Skeletal muscle tissue (tissue), 4 donors: ENCODE measurements around the gene MYLK2. TPM values are rescaled to one million over a fixed set of nuclear protein-coding genes. Genes with fewer than 3 reads are reported as not detected.
A peak's percentile ranks its signal among the peaks of the same experiment; 100 is the strongest.

ENCODE experiments used
- H3K27ac ChIP-seq: one replicate; pipeline ENCODE4 v1.7.0; 2013; ENCODE audit warnings: mild to moderate bottlenecking, low read depth, low read length, inconsistent platforms
- H3K27me3 ChIP-seq, 3 donors: one replicate each; pipeline ENCODE4 v1.7.0; 2013; ENCODE audit warnings: low read length in 3 of 3; ENCODE audit not compliant: control insufficient read depth in 3 of 3, insufficient read depth in 3 of 3
- H3K36me3 ChIP-seq, 3 donors: one replicate each; pipeline ENCODE4 v1.7.0; 2013; ENCODE audit warnings: low read length in 3 of 3; ENCODE audit not compliant: control insufficient read depth in 3 of 3, insufficient read depth in 3 of 3
- H3K4me1 ChIP-seq, 3 donors: one replicate each; pipeline ENCODE4 v1.7.0; 2013; ENCODE audit warnings: low read length in 3 of 3, mild to moderate bottlenecking in 3 of 3; ENCODE audit not compliant: control insufficient read depth in 3 of 3, insufficient read depth in 3 of 3
- H3K4me3 ChIP-seq, 3 donors: one replicate each; pipeline ENCODE4 v1.7.0; 2013; ENCODE audit warnings: low read length in 3 of 3
- H3K9ac ChIP-seq, 3 donors: one replicate each; pipeline ENCODE4 v1.7.0; 2013; ENCODE audit warnings: low read length in 3 of 3, mild to moderate bottlenecking in 3 of 3, moderate library complexity in 2 of 3, low read depth in 1 of 3
- H3K9me3 ChIP-seq, 3 donors: one replicate each; pipeline ENCODE4 v1.7.0; 2013; ENCODE audit warnings: low read length in 3 of 3; ENCODE audit not compliant: control insufficient read depth in 3 of 3
- total RNA-seq: library from RNA; depleted of rRNA; stranded (reverse); fragments of >200 nt; gene quantifications from one replicate; pipeline ENCODE4 v1.2.3, GENCODE V29; 2014
- donor health status: Osteomylitis.

Gene MYLK2
- total RNA-seq, 1 donor from 2014 or later = 21.9 TPM

DNA sequence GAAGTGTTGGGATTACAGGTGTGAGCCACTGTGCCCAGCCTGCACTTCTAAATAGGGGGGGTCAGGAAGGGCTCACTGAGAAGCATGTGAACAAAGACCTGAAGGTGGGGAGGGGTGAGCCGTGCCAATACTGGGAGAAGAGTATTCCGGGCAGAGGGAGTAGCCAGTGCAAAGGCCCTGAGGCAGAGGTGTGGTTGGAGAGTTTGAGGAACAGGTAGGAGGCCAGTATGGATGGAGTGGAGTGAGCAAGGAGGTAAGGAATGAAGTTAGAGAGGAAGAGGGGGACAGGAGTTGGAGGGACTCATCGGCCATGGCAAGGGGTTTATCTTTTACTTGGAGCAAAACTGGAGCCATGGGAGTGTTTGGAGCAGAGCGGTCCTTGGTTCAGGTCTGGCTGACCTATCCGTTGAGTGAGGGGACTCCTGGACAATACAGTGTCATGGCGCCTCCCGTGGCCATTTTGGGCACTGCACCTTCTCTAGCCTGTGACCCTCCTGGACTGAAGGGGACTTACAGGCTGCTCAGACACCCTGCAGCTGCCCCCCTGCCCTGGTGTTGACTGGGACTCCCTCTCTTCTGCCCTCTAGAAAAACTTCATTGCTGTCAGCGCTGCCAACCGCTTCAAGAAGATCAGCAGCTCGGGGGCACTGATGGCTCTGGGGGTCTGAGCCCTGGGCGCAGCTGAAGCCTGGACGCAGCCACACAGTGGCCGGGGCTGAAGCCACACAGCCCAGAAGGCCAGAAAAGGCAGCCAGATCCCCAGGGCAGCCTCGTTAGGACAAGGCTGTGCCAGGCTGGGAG is 14.2 kb downstream of the MYLK2 start:
- H3K27me3 ChIP-seq = no peaks in the 10 kb centered on the region
- H3K4me1 ChIP-seq = peaks cover 49 to 73% (median 51%) of the 10 kb centered on the region in 3 donors
- H3K27ac ChIP-seq = no peak overlapping the region
- H3K9ac ChIP-seq = peak overlapping the region in 1 of 3 donors; percentile 60
- no peaks in the 10 kb centered on the region for H3K9me3 ChIP-seq
- H3K4me3 ChIP-seq = no peak overlapping the region
- H3K36me3 ChIP-seq = peaks cover 45 to 61% (median 61%) of the 10 kb centered on the region in 3 donors

DNA sequence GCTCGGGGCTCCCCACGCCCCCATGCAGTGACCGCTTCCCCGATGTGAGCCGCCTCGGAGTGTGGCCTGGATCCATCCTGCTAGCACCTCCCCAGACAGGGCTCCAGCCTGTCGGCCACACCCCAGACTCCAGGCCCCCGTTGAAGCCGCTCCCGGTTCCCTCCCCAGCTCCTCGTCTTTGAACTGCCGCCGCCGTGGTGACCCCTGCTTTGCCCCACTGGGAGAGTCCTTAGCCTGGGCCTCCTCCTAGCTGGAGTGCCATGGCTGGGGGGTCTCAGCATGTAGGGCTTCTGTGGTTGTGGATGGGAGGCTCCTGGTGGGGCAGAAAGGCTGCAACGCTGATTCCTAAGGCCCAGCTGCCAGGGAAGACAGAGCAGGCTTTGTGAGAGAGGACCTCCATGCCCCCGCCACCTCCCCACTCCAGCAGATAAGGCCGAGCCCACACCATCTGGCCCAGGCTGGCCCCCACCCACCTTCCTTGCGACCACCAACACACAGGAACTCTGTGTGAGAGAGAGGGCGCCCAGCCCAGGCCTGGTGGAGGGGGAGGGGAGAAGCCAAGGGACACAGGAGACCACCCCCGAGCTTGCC is 14.9 kb downstream of the MYLK2 start:
- Histone ChIP-seq H3K4me3 (no peak overlapping the region), H3K27ac (no peak overlapping the region), H3K9ac (peak overlapping the region in 1 of 3 donors; percentile 60), H3K36me3 (peaks cover 38 to 55% (median 54%) of the 10 kb centered on the region in 3 donors), H3K27me3 (no peaks in the 10 kb centered on the region), H3K4me1 (peaks cover 44 to 71% (median 51%) of the 10 kb centered on the region in 3 donors), H3K9me3 (no peaks in the 10 kb centered on the region)

DNA sequence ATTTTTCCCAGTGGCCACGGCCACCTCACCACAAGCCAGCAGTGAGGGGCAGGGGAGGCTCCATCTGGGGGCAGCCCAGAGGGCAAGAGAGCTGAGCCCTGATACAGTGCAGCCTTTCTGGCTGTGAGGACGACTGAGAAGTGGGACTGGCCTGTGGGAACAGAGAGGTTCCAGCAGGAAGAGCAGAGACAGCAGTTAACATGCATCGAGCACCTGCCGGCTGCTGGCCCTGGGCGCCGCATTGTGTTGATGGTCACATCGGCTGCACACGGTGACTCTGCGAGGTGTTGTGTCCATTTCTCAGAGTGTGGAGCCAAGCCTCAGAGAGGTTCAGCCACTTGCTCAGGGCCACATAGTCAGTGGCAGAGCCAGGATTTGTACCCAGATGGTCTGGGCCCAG is 16.4 kb downstream of the MYLK2 start:
- Histone ChIP-seq H3K4me1 (peaks cover 38 to 66% (median 55%) of the 10 kb centered on the region in 3 donors), H3K9ac (peak overlapping the region; percentile 7 to 74 (median 49)), H3K36me3 (peaks cover 28 to 42% (median 39%) of the 10 kb centered on the region in 3 donors), H3K27ac (peak overlapping the region; percentile 16), H3K9me3 (no peaks in the 10 kb centered on the region), H3K4me3 (peak overlapping the region in 1 of 3 donors; percentile 6), H3K27me3 (no peaks in the 10 kb centered on the region)

DNA sequence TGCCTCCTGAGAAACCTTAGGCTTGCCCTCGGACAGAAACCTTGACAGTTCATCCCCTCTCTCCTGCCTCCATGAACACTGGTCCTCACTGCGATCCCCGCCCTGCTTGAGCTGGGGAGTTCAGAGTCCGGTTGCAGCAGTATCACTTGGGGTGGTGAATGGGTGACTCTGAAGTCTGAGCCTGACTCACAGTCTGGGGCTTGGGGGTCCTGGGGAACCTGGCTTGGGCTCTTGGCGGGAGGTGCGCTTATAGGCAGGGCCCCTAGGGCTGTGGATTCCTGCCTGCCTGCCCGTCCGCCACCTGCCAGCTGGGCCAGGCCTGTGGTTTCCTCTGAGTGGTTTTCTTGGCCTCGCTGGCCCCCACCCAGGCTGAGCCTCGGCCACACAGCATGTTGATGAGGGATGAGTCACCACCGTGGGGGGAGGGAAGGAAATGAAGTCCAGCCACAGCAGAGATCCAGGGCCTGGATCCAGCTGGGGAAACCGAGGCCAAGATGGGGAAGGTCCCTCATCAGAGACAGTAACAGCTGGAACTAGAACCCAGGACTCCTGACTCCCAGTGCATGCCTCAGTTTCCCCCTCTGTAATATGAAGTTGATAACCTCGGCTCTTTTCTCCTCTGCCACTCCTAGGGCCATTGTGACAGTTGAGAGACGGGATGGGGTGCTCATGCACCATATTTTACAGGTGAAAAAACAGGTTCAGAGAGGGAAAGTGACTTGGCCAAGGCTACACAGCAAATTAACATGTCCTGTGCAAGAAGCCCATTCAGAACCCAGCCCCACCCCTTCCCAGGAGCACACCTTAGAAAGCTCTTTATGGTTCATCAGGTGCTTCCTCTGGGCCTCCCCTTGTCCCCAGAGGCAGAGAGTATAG is 17.1 kb downstream of the MYLK2 start:
- H3K27ac ChIP-seq = peak overlapping the region; percentile 20
- H3K4me1 ChIP-seq = peaks cover 38 to 63% (median 60%) of the 10 kb centered on the region in 3 donors
- H3K36me3 ChIP-seq = peaks cover 24 to 37% (median 35%) of the 10 kb centered on the region in 3 donors
- H3K9me3 ChIP-seq = no peaks in the 10 kb centered on the region
- H3K4me3 ChIP-seq = peak overlapping the region in 1 of 3 donors; percentile 6
- H3K9ac ChIP-seq = peak overlapping the region; percentile 7 to 74 (median 49)
- H3K27me3 ChIP-seq = no peaks in the 10 kb centered on the region

DNA sequence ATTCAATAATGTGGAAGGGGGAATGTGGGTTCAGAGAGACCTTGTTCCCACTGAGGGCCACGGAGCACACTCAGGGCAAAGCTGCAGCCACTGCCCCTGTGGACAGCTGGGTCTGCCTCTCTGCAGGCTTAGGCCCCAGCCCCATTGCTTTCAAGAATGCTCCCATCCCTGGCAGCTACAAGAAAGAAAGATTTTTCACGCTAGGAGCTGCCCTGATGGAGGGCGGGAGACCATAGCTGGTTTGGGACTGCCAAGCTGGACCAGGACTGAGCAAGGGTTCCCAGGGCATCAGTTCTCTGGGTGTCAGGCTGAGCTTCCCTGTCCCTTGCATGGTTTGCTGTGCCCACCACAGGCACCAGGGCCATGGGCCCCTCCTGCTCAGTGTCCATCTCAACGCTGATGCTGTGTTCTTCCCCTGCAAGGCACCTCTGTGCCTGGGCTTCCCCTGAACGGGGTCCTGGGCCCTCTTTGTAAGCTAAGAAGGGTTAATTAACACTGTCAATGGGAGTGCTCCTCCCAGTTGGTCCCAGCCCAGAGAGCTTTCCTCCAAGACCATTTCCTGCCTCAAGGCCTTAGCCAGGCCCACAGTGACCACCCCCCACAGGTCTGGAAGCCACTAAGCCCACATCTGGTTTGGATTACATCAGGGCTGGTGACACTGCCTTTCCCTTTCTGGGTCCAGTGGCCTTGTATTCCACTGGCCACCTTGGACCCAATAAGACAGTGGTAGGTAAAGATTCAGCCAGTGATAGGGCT is 17.9 kb downstream of the MYLK2 start:
- H3K9me3 ChIP-seq = no peaks in the 10 kb centered on the region
- peaks cover 42 to 64% (median 60%) of the 10 kb centered on the region in 3 donors for H3K4me1 ChIP-seq
- H3K9ac ChIP-seq = no peak overlapping the region
- no peaks in the 10 kb centered on the region for H3K27me3 ChIP-seq
- H3K36me3 ChIP-seq = peaks cover 16 to 28% (median 27%) of the 10 kb centered on the region in 3 donors
- peak overlapping the region; percentile 48 for H3K27ac ChIP-seq
- H3K4me3 ChIP-seq = no peak overlapping the region

DNA sequence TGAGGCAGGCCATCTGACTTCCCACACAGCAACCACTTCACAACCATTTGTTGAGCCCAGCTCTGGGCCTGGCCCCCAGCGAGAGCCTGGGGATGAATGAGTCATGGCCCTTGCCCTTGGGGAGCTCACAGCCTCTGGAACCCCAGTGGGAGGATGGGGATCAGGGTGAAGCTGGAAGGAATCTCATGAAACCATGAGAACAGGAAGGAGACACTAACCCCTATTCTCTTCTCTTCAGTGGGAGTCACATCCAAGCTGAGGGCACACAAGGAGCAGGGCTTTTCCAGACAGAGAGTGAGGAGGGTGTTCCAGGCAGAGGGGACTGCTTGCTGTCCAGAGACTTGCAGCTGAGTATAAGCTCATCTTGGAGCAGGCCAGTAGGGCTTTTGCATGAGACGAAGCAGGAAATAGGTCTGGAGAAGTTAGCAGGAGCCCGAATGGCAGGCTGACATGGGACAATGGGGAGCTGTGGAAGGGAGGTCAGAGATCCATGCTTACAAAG is 18.8 kb downstream of the MYLK2 start:
- H3K27ac ChIP-seq = peak overlapping the region; percentile 48
- no peak overlapping the region for H3K4me3 ChIP-seq
- H3K27me3 ChIP-seq = no peaks in the 10 kb centered on the region
- H3K9ac ChIP-seq = peak overlapping the region in 1 of 3 donors; percentile 19
- H3K9me3 ChIP-seq = no peaks in the 10 kb centered on the region
- H3K4me1 ChIP-seq = peaks cover 47 to 70% (median 69%) of the 10 kb centered on the region in 3 donors
- peaks cover 11 to 27% (median 21%) of the 10 kb centered on the region in 3 donors for H3K36me3 ChIP-seq

DNA sequence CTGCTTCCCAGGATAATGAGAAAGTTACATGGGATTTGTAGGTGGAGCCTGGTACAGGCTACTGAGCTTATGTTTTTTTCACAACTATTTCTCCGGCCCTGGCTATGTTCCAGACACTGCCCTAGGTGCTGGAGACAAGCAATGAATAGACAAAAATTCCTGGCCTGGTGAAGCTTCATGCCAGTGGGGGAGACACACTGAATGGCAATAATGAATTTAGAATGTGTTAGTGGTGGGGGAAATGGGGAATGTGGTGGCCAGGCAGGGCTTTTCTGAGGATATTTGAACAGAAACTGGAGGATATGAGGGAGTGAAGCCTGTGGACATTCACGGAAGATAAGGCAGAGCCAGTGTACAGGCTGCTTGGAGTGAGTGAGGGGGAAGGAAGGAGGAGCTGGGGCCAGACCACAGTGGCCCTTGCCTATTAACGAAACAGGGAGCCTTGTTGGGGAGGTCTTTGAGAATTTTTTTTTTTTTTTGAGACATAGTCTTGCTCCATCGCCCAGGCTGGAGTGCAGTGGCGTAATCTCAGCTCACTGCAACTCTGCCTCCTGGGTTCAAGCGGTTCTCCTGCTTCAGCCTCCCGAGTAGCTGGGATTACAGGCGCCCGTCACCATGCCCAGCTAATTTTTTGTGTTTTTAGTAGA is 19.6 kb downstream of the MYLK2 start:
- no peak overlapping the region for H3K9ac ChIP-seq
- H3K27ac ChIP-seq = peak overlapping the region; percentile 18
- no peaks in the 10 kb centered on the region for H3K9me3 ChIP-seq
- peaks cover 3 to 19% (median 13%) of the 10 kb centered on the region in 3 donors for H3K36me3 ChIP-seq
- no peaks in the 10 kb centered on the region for H3K27me3 ChIP-seq
- H3K4me1 ChIP-seq = peaks cover 47 to 65% (median 64%) of the 10 kb centered on the region in 3 donors
- no peak overlapping the region for H3K4me3 ChIP-seq

DNA sequence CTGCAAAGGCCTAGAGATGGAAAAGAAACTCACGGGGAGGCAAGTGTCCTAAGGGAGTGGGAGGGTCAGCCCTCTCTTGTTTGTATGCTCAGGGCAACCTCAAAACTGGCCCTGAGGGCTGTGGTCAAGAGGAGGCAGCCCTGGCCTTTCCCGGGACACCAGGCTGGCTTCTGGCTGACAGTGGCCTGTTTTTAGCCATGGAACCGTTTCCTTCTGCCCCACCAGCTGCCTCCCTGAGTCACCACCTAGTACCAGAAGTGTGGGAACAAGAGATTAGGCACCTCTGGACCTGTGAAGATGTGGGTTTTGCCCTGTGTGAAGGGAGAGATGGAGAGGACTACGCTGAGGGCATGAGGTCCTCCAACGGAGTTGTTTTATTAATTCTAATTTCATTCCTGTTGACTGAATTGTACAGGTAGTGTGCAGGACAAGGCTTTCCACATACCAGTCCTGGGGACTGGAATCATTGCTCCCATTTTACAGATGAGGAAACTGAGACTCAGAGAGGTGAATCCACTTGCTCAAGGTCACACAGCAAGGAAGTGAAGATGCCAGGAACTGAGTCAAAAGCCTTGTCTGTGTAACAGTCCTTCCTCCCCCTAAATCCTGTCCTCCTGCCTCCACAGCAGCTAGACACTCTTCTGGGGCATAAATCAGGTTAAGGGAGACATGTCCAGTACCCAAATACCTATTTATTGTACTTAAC is 20.8 kb downstream of the MYLK2 start:
- no peaks in the 10 kb centered on the region for H3K9me3 ChIP-seq
- H3K4me1 ChIP-seq = peaks cover 42 to 58% (median 57%) of the 10 kb centered on the region in 3 donors
- H3K27me3 ChIP-seq = no peaks in the 10 kb centered on the region
- H3K27ac ChIP-seq = no peak overlapping the region
- H3K4me3 ChIP-seq = no peak overlapping the region
- no peak overlapping the region for H3K9ac ChIP-seq
- H3K36me3 ChIP-seq = peaks cover 0 to 8% (median 5%) of the 10 kb centered on the region in 3 donors
